T-helper 1 cell treated with Interleukin-12 subunit alpha and Interleukin-12 subunit beta and Interleukin-4 antibody, amounts not matched to agents 30 μg/mL and 1 μg/mL, for 36 hours (primary cell): ENCODE results near the gene CHST11.

Experiments used
- H3K27ac Mint-ChIP-seq: one replicate; pipeline ENCODE4 v1.8.0; 2021; ENCODE audit warnings: mild to moderate bottlenecking, mixed read lengths
- H3K27me3 Mint-ChIP-seq: one replicate; pipeline ENCODE4 v1.8.0; 2021; ENCODE audit warnings: low read depth, mixed read lengths
- H3K36me3 Mint-ChIP-seq: one replicate; pipeline ENCODE4 v1.8.0; 2021; ENCODE audit warnings: low read depth, mixed read lengths
- H3K4me1 Mint-ChIP-seq: one replicate; pipeline ENCODE4 v1.8.0; 2021; ENCODE audit warnings: low read depth, mixed read lengths
- H3K4me3 Mint-ChIP-seq: one replicate; pipeline ENCODE4 v1.8.0; 2021; ENCODE audit warnings: mild to moderate bottlenecking, moderate library complexity, mixed read lengths
- H3K9me3 Mint-ChIP-seq: one replicate; pipeline ENCODE4 v1.8.0; 2021; ENCODE audit warnings: mixed read lengths

CHST11 gene

DNA sequence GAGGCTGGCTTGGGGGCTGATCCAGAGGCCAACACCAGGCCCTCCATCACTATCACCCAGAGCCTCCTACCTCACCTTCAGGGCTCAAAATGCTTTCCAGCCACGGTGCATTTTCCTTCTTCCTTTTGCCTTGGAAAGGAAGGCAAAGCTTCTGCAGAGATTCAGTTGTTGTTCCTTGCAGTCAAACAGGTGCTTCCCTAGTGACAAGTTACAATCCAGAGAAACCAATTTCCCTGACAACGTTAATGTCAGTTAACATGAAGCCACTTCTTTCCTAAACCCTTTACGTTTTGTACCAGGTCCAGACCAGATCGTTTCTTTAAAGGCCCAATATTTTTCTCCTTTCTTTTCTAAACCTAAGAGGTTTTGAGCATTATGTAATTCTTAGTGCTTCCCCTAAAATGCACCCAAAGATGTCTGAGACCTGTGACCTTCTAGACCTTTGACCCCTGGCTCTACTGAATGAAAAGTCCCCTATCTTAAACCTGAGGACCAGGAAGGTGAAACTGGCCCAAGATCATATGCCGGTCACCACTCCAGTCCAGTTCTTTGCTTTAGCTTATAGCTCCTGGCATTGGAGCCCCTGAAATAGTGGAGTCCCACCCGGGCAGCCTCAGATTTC is 289.8 kb downstream of the CHST11 start:
- Mint-ChIP-seq H3K27ac (peak overlapping the region; percentile 32), H3K9me3 (no peaks in the 10 kb centered on the region), H3K36me3 (peaks cover 17% of the 10 kb centered on the region), H3K4me3 (no peak overlapping the region), H3K27me3 (no peaks in the 10 kb centered on the region), H3K4me1 (peaks cover 66% of the 10 kb centered on the region)

- peak overlapping the region; percentile 74 for H3K27ac Mint-ChIP-seq
- H3K36me3 Mint-ChIP-seq, result peaks cover 23% of the 10 kb centered on the region
- H3K4me1 Mint-ChIP-seq, result peaks cover 70% of the 10 kb centered on the region
- H3K9me3 Mint-ChIP-seq, result no peaks in the 10 kb centered on the region
- no peaks in the 10 kb centered on the region for H3K27me3 Mint-ChIP-seq
- peak overlapping the region; percentile 18 for H3K4me3 Mint-ChIP-seq
Measured at GRCh38 chr12:104747330-104747729, 290.6 kb downstream of the CHST11 start.

DNA sequence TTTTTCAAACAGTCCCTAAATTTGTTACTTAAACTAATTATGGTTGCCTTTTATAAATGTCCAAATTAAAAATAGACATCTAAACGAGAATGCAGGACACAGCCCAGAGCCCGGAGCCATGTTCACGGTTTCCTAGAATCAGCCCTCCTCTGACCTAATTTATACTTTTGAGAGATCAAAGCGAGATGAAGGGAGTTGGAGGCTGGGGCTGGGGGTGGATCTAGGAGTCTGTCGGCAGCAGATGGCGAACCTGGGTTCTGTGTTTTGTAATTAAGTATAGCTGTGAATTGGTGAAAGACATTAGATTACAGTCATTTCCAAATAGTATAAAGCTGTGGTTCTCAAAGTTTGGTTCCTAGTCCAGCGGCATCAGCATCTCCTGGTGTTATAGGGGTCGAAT is 291.2 kb downstream of the CHST11 start:
- Mint-ChIP-seq H3K36me3 (peaks cover 19% of the 10 kb centered on the region), H3K27ac (peak overlapping the region; percentile 74), H3K4me1 (peaks cover 66% of the 10 kb centered on the region), H3K9me3 (no peaks in the 10 kb centered on the region), H3K4me3 (peak overlapping the region; percentile 30), H3K27me3 (no peaks in the 10 kb centered on the region)

DNA sequence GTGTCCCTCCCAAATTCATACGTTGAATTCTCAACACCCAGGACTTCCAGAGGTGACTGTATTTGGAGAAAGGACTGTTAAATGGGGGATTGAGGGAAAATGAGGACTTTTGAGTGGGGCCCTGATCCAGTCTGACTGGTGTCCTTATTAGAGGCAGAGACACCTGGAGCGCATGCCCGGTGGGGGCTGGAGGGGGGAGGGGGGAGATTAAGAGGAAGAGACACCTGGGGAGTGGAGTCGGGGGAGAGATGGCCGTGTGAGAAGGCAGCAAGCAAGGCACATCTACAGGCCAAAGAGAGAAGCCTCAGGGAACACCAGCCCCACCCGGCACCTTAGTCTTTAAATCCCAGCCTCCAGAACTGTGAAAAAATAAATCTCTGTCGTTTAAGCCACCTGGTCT is 291.6 kb downstream of the CHST11 start:
- H3K36me3 Mint-ChIP-seq, result peaks cover 21% of the 10 kb centered on the region
- peak overlapping the region; percentile 30 for H3K4me3 Mint-ChIP-seq
- no peaks in the 10 kb centered on the region for H3K27me3 Mint-ChIP-seq
- H3K4me1 Mint-ChIP-seq, result peaks cover 65% of the 10 kb centered on the region
- no peaks in the 10 kb centered on the region for H3K9me3 Mint-ChIP-seq
- peak overlapping the region; percentile 74 for H3K27ac Mint-ChIP-seq

- H3K9me3 Mint-ChIP-seq, result no peaks in the 10 kb centered on the region
- H3K27ac Mint-ChIP-seq, result peak overlapping the region; percentile 69
- no peak overlapping the region for H3K4me3 Mint-ChIP-seq
- peaks cover 19% of the 10 kb centered on the region for H3K36me3 Mint-ChIP-seq
- peaks cover 65% of the 10 kb centered on the region for H3K4me1 Mint-ChIP-seq
- no peaks in the 10 kb centered on the region for H3K27me3 Mint-ChIP-seq
Measured at GRCh38 chr12:104748790-104749189, 292.0 kb downstream of the CHST11 start.

GRCh38 chr12:104749545-104749944 is 292.8 kb downstream of the CHST11 start:
- no peaks in the 10 kb centered on the region for H3K9me3 Mint-ChIP-seq
- peaks cover 60% of the 10 kb centered on the region for H3K4me1 Mint-ChIP-seq
- H3K27ac Mint-ChIP-seq, result peak overlapping the region; percentile 77
- peaks cover 14% of the 10 kb centered on the region for H3K36me3 Mint-ChIP-seq
- no peak overlapping the region for H3K4me3 Mint-ChIP-seq
- no peaks in the 10 kb centered on the region for H3K27me3 Mint-ChIP-seq

GRCh38 chr12:104750061-104750460 is 293.3 kb downstream of the CHST11 start:
- no peaks in the 10 kb centered on the region for H3K27me3 Mint-ChIP-seq
- peaks cover 15% of the 10 kb centered on the region for H3K36me3 Mint-ChIP-seq
- H3K4me3 Mint-ChIP-seq, result peak overlapping the region; percentile 35
- H3K9me3 Mint-ChIP-seq, result no peaks in the 10 kb centered on the region
- peak overlapping the region; percentile 77 for H3K27ac Mint-ChIP-seq
- peaks cover 64% of the 10 kb centered on the region for H3K4me1 Mint-ChIP-seq

DNA sequence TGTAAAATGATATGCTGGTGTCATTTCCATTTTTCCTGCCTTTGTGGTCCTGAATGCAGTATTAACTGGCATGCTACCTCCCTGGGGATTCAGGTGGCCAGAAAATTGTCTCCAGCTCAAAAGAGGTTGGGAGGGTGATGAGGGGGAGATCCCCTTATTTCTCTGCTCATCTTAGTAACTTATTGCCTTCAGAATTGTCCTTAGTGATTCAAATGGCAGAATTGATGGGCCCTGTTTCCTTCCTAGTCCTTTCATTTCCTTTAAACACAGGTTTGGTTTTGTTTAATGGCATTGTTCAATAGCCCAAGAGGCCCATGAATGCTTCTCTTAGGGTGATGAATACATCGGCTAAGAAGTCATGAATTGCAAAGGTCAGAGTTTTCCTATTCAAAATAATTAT is 294.4 kb downstream of the CHST11 start:
- Mint-ChIP-seq H3K9me3 (no peaks in the 10 kb centered on the region), H3K36me3 (peaks cover 21% of the 10 kb centered on the region), H3K27me3 (no peaks in the 10 kb centered on the region), H3K4me1 (peaks cover 59% of the 10 kb centered on the region), H3K27ac (peak overlapping the region; percentile 31), H3K4me3 (no peak overlapping the region)

GRCh38 chr12:104751594-104751993 is 294.8 kb downstream of the CHST11 start:
- Mint-ChIP-seq H3K4me1 (peaks cover 55% of the 10 kb centered on the region), H3K27me3 (no peaks in the 10 kb centered on the region), H3K36me3 (peaks cover 26% of the 10 kb centered on the region), H3K27ac (no peak overlapping the region), H3K4me3 (no peak overlapping the region), H3K9me3 (no peaks in the 10 kb centered on the region)

DNA sequence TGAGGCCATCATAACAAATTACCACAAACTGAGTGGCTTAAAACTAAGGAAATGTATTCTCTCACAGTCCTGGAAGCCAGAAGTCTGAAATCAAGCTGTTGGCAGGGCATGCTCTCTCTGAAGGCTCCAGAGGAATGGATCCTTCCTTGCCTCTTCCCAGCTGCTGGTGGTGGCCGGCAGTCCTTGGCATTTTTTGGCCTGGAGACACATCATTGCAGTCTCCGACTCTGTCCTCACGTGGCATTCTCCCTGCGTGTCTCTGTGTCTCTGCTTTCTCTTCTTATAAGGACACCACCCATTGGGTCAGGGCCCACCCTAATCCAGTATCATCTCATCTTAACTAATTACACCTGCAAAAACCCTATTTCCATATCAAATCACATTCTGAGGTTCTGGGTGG is 295.3 kb downstream of the CHST11 start:
- H3K4me3 Mint-ChIP-seq, result no peak overlapping the region
- peak overlapping the region; percentile 16 for H3K27ac Mint-ChIP-seq
- no peaks in the 10 kb centered on the region for H3K9me3 Mint-ChIP-seq
- peaks cover 30% of the 10 kb centered on the region for H3K36me3 Mint-ChIP-seq
- no peaks in the 10 kb centered on the region for H3K27me3 Mint-ChIP-seq
- H3K4me1 Mint-ChIP-seq, result peaks cover 50% of the 10 kb centered on the region

DNA sequence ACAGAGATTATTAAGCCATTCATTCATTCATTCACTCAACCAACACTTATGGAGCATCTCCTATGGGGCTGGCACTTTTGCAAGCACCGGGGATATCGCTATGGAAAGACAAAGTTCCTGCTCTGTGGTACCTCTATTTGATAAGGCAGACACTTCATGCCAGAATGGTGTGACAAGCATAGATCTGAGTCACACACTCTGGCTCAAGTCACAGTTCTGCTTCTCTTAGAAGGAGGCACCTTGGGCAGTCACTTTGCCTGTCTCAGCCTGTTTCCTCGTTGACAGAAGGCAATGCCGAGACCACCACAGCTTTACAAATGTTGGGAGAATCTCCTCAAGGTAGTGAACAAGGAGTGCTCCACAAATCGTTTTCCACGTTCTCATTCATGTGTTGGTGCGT is 296.1 kb downstream of the CHST11 start:
- H3K4me1 Mint-ChIP-seq, result peaks cover 42% of the 10 kb centered on the region
- H3K4me3 Mint-ChIP-seq, result no peak overlapping the region
- no peaks in the 10 kb centered on the region for H3K27me3 Mint-ChIP-seq
- peaks cover 39% of the 10 kb centered on the region for H3K36me3 Mint-ChIP-seq
- H3K27ac Mint-ChIP-seq, result no peak overlapping the region
- no peaks in the 10 kb centered on the region for H3K9me3 Mint-ChIP-seq

DNA sequence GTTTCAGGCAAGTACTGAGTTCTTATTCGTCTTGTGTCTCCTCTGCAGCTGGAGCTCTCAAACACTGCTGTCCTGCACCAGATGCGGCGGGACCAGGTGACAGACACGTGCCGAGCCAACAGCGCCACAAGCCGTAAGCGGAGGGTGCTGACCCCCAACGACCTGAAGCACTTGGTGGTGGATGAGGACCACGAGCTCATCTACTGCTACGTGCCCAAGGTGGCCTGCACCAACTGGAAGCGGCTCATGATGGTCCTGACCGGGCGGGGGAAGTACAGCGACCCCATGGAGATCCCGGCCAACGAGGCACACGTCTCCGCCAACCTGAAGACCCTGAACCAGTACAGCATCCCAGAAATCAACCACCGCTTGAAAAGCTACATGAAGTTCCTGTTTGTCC is 300.2 kb downstream of the CHST11 start:
- H3K27me3 Mint-ChIP-seq, result no peaks in the 10 kb centered on the region
- no peak overlapping the region for H3K4me3 Mint-ChIP-seq
- peaks cover 57% of the 10 kb centered on the region for H3K36me3 Mint-ChIP-seq
- H3K4me1 Mint-ChIP-seq, result peaks cover 33% of the 10 kb centered on the region
- H3K9me3 Mint-ChIP-seq, result no peaks in the 10 kb centered on the region
- peak overlapping the region; percentile 24 for H3K27ac Mint-ChIP-seq

DNA sequence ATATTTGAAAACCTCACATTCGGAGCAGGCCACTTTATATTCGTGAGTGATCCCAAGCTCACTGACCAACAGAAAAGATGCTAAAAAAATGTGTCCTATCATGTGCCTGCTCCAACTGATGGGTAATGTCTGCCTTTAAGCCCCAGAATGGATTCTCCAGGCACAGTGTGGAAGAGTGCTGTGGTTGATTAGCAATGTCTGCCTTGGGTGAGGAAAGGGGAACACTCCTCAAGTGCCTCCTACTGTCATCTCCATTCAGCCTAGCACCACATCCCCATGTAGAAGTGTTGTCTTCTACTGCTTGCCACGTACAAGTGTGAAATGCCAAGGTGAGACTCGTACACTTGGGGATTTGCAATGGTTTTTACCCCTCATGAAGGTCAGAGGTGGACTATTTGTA is 302.0 kb downstream of the CHST11 start:
- H3K36me3 Mint-ChIP-seq, result peaks cover 63% of the 10 kb centered on the region
- no peak overlapping the region for H3K27ac Mint-ChIP-seq
- peaks cover 39% of the 10 kb centered on the region for H3K4me1 Mint-ChIP-seq

GRCh38 chr12:104761091-104761490 is 304.3 kb downstream of the CHST11 start:
- Mint-ChIP-seq H3K27me3 (no peaks in the 10 kb centered on the region), H3K36me3 (peaks cover 55% of the 10 kb centered on the region), H3K9me3 (no peaks in the 10 kb centered on the region), H3K4me1 (peaks cover 50% of the 10 kb centered on the region), H3K27ac (peak overlapping the region; percentile 22), H3K4me3 (no peak overlapping the region)

More for the DNA sequence above, 302.0 kb downstream of the CHST11 start:
- H3K9me3 Mint-ChIP-seq, result no peaks in the 10 kb centered on the region
- no peak overlapping the region for H3K4me3 Mint-ChIP-seq
- H3K27me3 Mint-ChIP-seq, result no peaks in the 10 kb centered on the region

DNA sequence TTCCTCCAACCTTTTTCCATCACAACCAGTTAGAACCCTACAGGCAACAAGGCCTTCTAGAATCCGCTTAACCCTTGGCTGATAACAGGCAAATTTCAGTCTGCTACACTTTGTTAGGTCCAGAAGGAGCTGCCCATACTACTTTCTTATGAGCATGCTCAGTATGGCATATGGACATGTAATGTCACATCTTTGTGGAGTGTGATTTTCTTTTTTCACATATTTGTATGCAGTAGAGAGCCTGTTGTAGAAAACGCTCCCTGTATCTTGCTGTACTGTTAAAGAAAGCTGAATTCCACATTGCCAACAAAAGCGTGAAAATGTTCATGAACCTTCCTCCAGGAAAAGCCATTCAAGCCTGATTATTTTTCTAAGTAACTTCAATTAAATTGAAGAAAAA is 304.9 kb downstream of the CHST11 start:
- peaks cover 50% of the 10 kb centered on the region for H3K4me1 Mint-ChIP-seq
- peak overlapping the region; percentile 22 for H3K27ac Mint-ChIP-seq
- no peaks in the 10 kb centered on the region for H3K27me3 Mint-ChIP-seq
- H3K9me3 Mint-ChIP-seq, result no peaks in the 10 kb centered on the region
- no peak overlapping the region for H3K4me3 Mint-ChIP-seq
- peaks cover 50% of the 10 kb centered on the region for H3K36me3 Mint-ChIP-seq
